ENCODE measurements around the gene ZNF92.

ZNF92 gene

GRCh38 chr7:65429642-65430343, 56.1 kb downstream of the ZNF92 start:
- Histone ChIP-seq H3K27ac (ENCODE audit: low read depth, low read length) (no peak overlapping the region), H3K4me2 (ENCODE audit: low read length) (no peak overlapping the region), H3K27me3 (ENCODE audit: control insufficient read depth, low read length) (no peaks in the 10 kb centered on the region), H3K9me3 (ENCODE audit: control insufficient read depth, insufficient read depth, low read length) (peaks cover 22% of the 10 kb centered on the region), H3F3A (ENCODE audit: control insufficient read depth, insufficient read depth) (peaks cover 16% of the 10 kb centered on the region), H3K4me3 (ENCODE audit: low read length) (no peak overlapping the region), H4K20me1 (ENCODE audit: control insufficient read depth, insufficient read depth, low read depth, low read length) (no peaks in the 10 kb centered on the region), H3K79me2 (ENCODE audit: control insufficient read depth, low read length) (no peaks in the 10 kb centered on the region), H3K9me2 (replicated peaks; ENCODE audit: control insufficient read depth, low read length) (no peaks in the 10 kb centered on the region), H3K4me1 (ENCODE audit: control insufficient read depth, low read length) (no peaks in the 10 kb centered on the region), H3K36me3 (ENCODE audit: control insufficient read depth, low read length) (no peaks in the 10 kb centered on the region)
- TF ChIP-seq CTCF (IDR thresholded peaks at IDR 0.05; ENCODE audit: low read depth, low read length, poor library complexity, severe bottlenecking) (no peak), EZH2phosphoT487 (IDR thresholded peaks at IDR 0.05; ENCODE audit: borderline replicate concordance, low read length) (no peak)

GRCh38 chr7:65430344-65431186, 56.9 kb downstream of the ZNF92 start:
- Histone ChIP-seq H3K4me1 (ENCODE audit: control insufficient read depth, low read length) (no peaks in the 10 kb centered on the region), H3K79me2 (ENCODE audit: control insufficient read depth, low read length) (no peaks in the 10 kb centered on the region), H3K27me3 (ENCODE audit: control insufficient read depth, low read length) (no peaks in the 10 kb centered on the region), H3K9me3 (ENCODE audit: control insufficient read depth, insufficient read depth, low read length) (peaks cover 22% of the 10 kb centered on the region), H3K9me2 (replicated peaks; ENCODE audit: control insufficient read depth, low read length) (no peaks in the 10 kb centered on the region), H3K36me3 (ENCODE audit: control insufficient read depth, low read length) (no peaks in the 10 kb centered on the region), H3F3A (ENCODE audit: control insufficient read depth, insufficient read depth) (peaks cover 16% of the 10 kb centered on the region), H3K27ac (ENCODE audit: low read depth, low read length) (no peak overlapping the region), H3K4me3 (ENCODE audit: low read length) (no peak overlapping the region), H3K4me2 (ENCODE audit: low read length) (no peak overlapping the region), H4K20me1 (ENCODE audit: control insufficient read depth, insufficient read depth, low read depth, low read length) (no peaks in the 10 kb centered on the region)
- TF ChIP-seq EZH2phosphoT487 (IDR thresholded peaks at IDR 0.05; ENCODE audit: borderline replicate concordance, low read length): no peak
- no peak for TF ChIP-seq CTCF (IDR thresholded peaks at IDR 0.05; ENCODE audit: low read depth, low read length, poor library complexity, severe bottlenecking)

GRCh38 chr7:65434307-65434706, 60.7 kb downstream of the ZNF92 start:
- H3F3A ChIP-seq (ENCODE audit: control insufficient read depth, insufficient read depth): peaks cover 16% of the 10 kb centered on the region
- no peaks in the 10 kb centered on the region for H3K79me2 ChIP-seq (ENCODE audit: control insufficient read depth, low read length)
- H4K20me1 ChIP-seq (ENCODE audit: control insufficient read depth, insufficient read depth, low read depth, low read length): no peaks in the 10 kb centered on the region
- H3K4me1 ChIP-seq (ENCODE audit: control insufficient read depth, low read length): no peaks in the 10 kb centered on the region
- no peaks in the 10 kb centered on the region for H3K36me3 ChIP-seq (ENCODE audit: control insufficient read depth, low read length)
- no peak overlapping the region for H3K27ac ChIP-seq (ENCODE audit: low read depth, low read length)
- no peak overlapping the region for H3K4me3 ChIP-seq (ENCODE audit: low read length)
- no peak overlapping the region for H3K4me2 ChIP-seq (ENCODE audit: low read length)
- H3K27me3 ChIP-seq (ENCODE audit: control insufficient read depth, low read length): no peaks in the 10 kb centered on the region
- H3K9me2 ChIP-seq (replicated peaks; ENCODE audit: control insufficient read depth, low read length): no peaks in the 10 kb centered on the region
- H3K9me3 ChIP-seq (ENCODE audit: control insufficient read depth, insufficient read depth, low read length): peaks cover 16% of the 10 kb centered on the region
- TF ChIP-seq EZH2phosphoT487 (IDR thresholded peaks at IDR 0.05; ENCODE audit: borderline replicate concordance, low read length) (no peak), CTCF (IDR thresholded peaks at IDR 0.05; ENCODE audit: low read depth, low read length, poor library complexity, severe bottlenecking) (no peak)
